HFF-Myc (cell line): ENCODE data around the gene DOLPP1.

Experiments
- DNase-seq: peaks from one replicate; pipeline ENCODE4 v3.0.0-alpha.2; 2011; ENCODE audit warnings: low read depth; ENCODE audit errors: extremely low read depth
- H3K4me3 ChIP-seq: replicated peaks from 2 replicates; pipeline ENCODE4 v1.5.1; 2011; ENCODE audit warnings: low read depth, mild to moderate bottlenecking, control low read depth, low read length
- CTCF ChIP-seq: IDR thresholded peaks from 2 replicates; pipeline ENCODE4 v1.5.1; 2012; ENCODE audit warnings: mild to moderate bottlenecking, low read depth, low read length, control low read depth; ENCODE audit errors: missing control alignments

DOLPP1 gene

GRCh38 chr9:129072171-129072570, 8.7 kb upstream of the DOLPP1 start:
- H3K4me3 ChIP-seq, result no peak overlapping the region
- DNase-seq, result no peak
- TF ChIP-seq CTCF, result no peak

GRCh38 chr9:129073404-129073803, 7.5 kb upstream of the DOLPP1 start:
- no peak for TF ChIP-seq CTCF
- DNase-seq, result no peak
- no peak overlapping the region for H3K4me3 ChIP-seq

- TF ChIP-seq CTCF, result no peak
- H3K4me3 ChIP-seq, result no peak overlapping the region
- no peak for DNase-seq
Observed at GRCh38 chr9:129074106-129074505, 6.8 kb upstream of the DOLPP1 start.

- DNase-seq, result no peak
- H3K4me3 ChIP-seq, result no peak overlapping the region
- TF ChIP-seq CTCF, result no peak
Observed at GRCh38 chr9:129075996-129076639, 4.8 kb upstream of the DOLPP1 start.

GRCh38 chr9:129076640-129077037, 4.3 kb upstream of the DOLPP1 start:
- no peak for TF ChIP-seq CTCF
- no peak for DNase-seq
- H3K4me3 ChIP-seq, result no peak overlapping the region

GRCh38 chr9:129077236-129077635, 3.7 kb upstream of the DOLPP1 start:
- TF ChIP-seq CTCF, result no peak
- DNase-seq, result no peak
- H3K4me3 ChIP-seq, result no peak overlapping the region
